ENCODE measurements around the gene MYO10. TPM values are rescaled to one million over a fixed set of nuclear protein-coding genes. Genes with fewer than 3 reads are reported as not detected.
"Not testable (repeated sequence)": the region's sequence is repeated elsewhere in the genome, so short reads cannot be mapped to it uniquely, and the experiment has no call there.

The MYO10 gene
- total RNA-seq, 1 donor from 2014 or later, result 67.0 TPM

- Histone ChIP-seq H3K9me3 (no peaks in the 10 kb centered on the region), H3K36me3 (peaks cover 22% of the 10 kb centered on the region), H3K27me3 (no peaks in the 10 kb centered on the region), H3K27ac (no peak overlapping the region), H3K4me3 (no peak overlapping the region), H3K4me1 (peaks cover 2% of the 10 kb centered on the region)
- DNase-seq, result no peak
- ATAC-seq, result no peak
- intact Hi-C loops (cut with DNase I), result no loop called here
- no peak for TF ChIP-seq CTCF (IDR thresholded peaks at IDR 0.05)
Observed at GRCh38 chr5:16661713-16662112, 274.4 kb downstream of the MYO10 start.

GRCh38 chr5:16660982-16661381 lies 275.1 kb downstream of the MYO10 start:
- H3K4me3 ChIP-seq, result no peak overlapping the region
- no peak for ATAC-seq
- H3K9me3 ChIP-seq, result no peaks in the 10 kb centered on the region
- no peak overlapping the region for H3K27ac ChIP-seq
- intact Hi-C loops (cut with DNase I), result no loop called here
- H3K27me3 ChIP-seq, result no peaks in the 10 kb centered on the region
- DNase-seq, result no peak
- no peak for TF ChIP-seq CTCF (IDR thresholded peaks at IDR 0.05)
- H3K36me3 ChIP-seq, result peaks cover 15% of the 10 kb centered on the region
- H3K4me1 ChIP-seq, result no peaks in the 10 kb centered on the region

GRCh38 chr5:16659536-16659935 lies 276.6 kb downstream of the MYO10 start:
- Histone ChIP-seq H3K4me1 (no peaks in the 10 kb centered on the region), H3K9me3 (no peaks in the 10 kb centered on the region), H3K4me3 (no peak overlapping the region), H3K27ac (no peak overlapping the region), H3K36me3 (peaks cover 9% of the 10 kb centered on the region), H3K27me3 (no peaks in the 10 kb centered on the region)
- no peak for TF ChIP-seq CTCF (IDR thresholded peaks at IDR 0.05)
- no peak for DNase-seq
- ATAC-seq, result no peak
- intact Hi-C loops (cut with DNase I), result no loop called here

GRCh38 chr5:16656561-16657191 lies 279.4 kb downstream of the MYO10 start:
- TF ChIP-seq CTCF (IDR thresholded peaks at IDR 0.05), result no peak
- intact Hi-C loops (cut with DNase I), result no loop called here
- H3K9me3 ChIP-seq, result no peaks in the 10 kb centered on the region
- no peaks in the 10 kb centered on the region for H3K36me3 ChIP-seq
- ATAC-seq (peak; percentile 43), DNase-seq (no peak)
- peak overlapping the region; percentile 30 for H3K27ac ChIP-seq
- H3K27me3 ChIP-seq, result no peaks in the 10 kb centered on the region
- H3K4me1 ChIP-seq, result no peaks in the 10 kb centered on the region
- no peak overlapping the region for H3K4me3 ChIP-seq

GRCh38 chr5:16654647-16655334 lies 281.3 kb downstream of the MYO10 start:
- no peak for DNase-seq
- Histone ChIP-seq H3K4me3 (no peak overlapping the region), H3K9me3 (no peaks in the 10 kb centered on the region), H3K36me3 (no peaks in the 10 kb centered on the region), H3K27me3 (no peaks in the 10 kb centered on the region), H3K27ac (no peak overlapping the region), H3K4me1 (no peaks in the 10 kb centered on the region)
- no peak for TF ChIP-seq CTCF (IDR thresholded peaks at IDR 0.05)
- intact Hi-C loops (cut with DNase I), result no loop called here
- no peak for ATAC-seq

- H3K9me3 ChIP-seq; intact Hi-C loops (cut with DNase I); H3K4me1 ChIP-seq; H3K27ac ChIP-seq; DNase-seq; H3K36me3 ChIP-seq; H3K4me3 ChIP-seq; H3K27me3 ChIP-seq; ATAC-seq: not testable (repeated sequence)
Observed at GRCh38 chr5:16648739-16649138, 287.3 kb downstream of the MYO10 start.
